HG03575 (cell line): ENCODE results near the gene COA6.
"Not testable (repeated sequence)": the region's sequence is repeated elsewhere in the genome, so short reads cannot be mapped to it uniquely, and the experiment has no call there.

Experiments
- ATAC-seq: cut with Tn5 transposase; IDR thresholded peaks from one replicate; pipeline ENCODE4 v1.9.1; 2021; ENCODE audit not compliant: unreplicated experiment, insufficient number of reproducible peaks, low FRiP score; ENCODE audit errors: extremely low read depth

COA6 gene

GRCh38 chr1:234368320-234369032 lies 4.8 kb upstream of the COA6 start:
- ATAC-seq, result no peak

GRCh38 chr1:234369033-234369430 lies 4.2 kb upstream of the COA6 start:
- no peak for ATAC-seq

- ATAC-seq, result no peak
These were observed 3.5 kb upstream of the COA6 start for GRCh38 chr1:234369784-234370183.

GRCh38 chr1:234371414-234371813 lies 1.8 kb upstream of the COA6 start:
- ATAC-seq, result no peak

GRCh38 chr1:234372011-234372757 lies 1.1 kb upstream of the COA6 start:
- no peak for ATAC-seq

- no peak for ATAC-seq
These were observed 651 bp downstream of the COA6 start for GRCh38 chr1:234373959-234374254.

GRCh38 chr1:234375672-234376071 lies 2.4 kb downstream of the COA6 start:
- no peak for ATAC-seq

- ATAC-seq, result not testable (repeated sequence)
These were observed 6.4 kb downstream of the COA6 start for GRCh38 chr1:234379591-234380109.

GRCh38 chr1:234381699-234382555 lies 8.7 kb downstream of the COA6 start:
- no peak for ATAC-seq

- ATAC-seq, result no peak
These were observed 12.9 kb downstream of the COA6 start for GRCh38 chr1:234386122-234386521.

GRCh38 chr1:234388094-234388493 lies 14.8 kb downstream of the COA6 start:
- ATAC-seq, result no peak

GRCh38 chr1:234393190-234393589 lies 19.9 kb downstream of the COA6 start:
- no peak for ATAC-seq

- no peak for ATAC-seq
These were observed 22.0 kb downstream of the COA6 start for GRCh38 chr1:234395297-234395696.

- ATAC-seq, result no peak
These were observed 22.8 kb downstream of the COA6 start for GRCh38 chr1:234396092-234396491.

GRCh38 chr1:234396871-234397270 lies 23.6 kb downstream of the COA6 start:
- ATAC-seq, result no peak

- ATAC-seq, result no peak
These were observed 24.5 kb downstream of the COA6 start for GRCh38 chr1:234397732-234398131.

- ATAC-seq, result no peak
These were observed 25.7 kb downstream of the COA6 start for GRCh38 chr1:234398849-234399381.

GRCh38 chr1:234399515-234399914 lies 26.3 kb downstream of the COA6 start:
- not testable (repeated sequence) for ATAC-seq

- no peak for ATAC-seq
These were observed 27.5 kb downstream of the COA6 start for GRCh38 chr1:234400773-234401172.
